Ascending aorta (tissue), 2 donors: ENCODE results near the gene TTLL7. TPM values are rescaled to one million over a fixed set of nuclear protein-coding genes. Genes with fewer than 3 reads are reported as not detected.

Source experiments
- DNase-seq, 2 donors: peaks; one replicate each; pipeline ENCODE4 v3.0.0-alpha.2; 2019; ENCODE audit warnings: low spot score in 2 of 2
- H3K27ac ChIP-seq, 2 donors: fragments of 200-600 bp; sonication (generic); one replicate each; pipeline ENCODE4 v1.5.1; 2016 to 2017; ENCODE audit warnings: mild to moderate bottlenecking in 1 of 2
- H3K27me3 ChIP-seq: fragments of 200-600 bp; sonication (generic); one replicate; pipeline ENCODE4 v1.5.1; 2017
- H3K36me3 ChIP-seq, 2 donors: fragments of 200-600 bp; sonication (generic); one replicate each; pipeline ENCODE4 v1.5.1; 2016
- H3K4me1 ChIP-seq, 2 donors: fragments of 200-600 bp; sonication (generic); one replicate each; pipeline ENCODE4 v1.5.1; 2016 to 2017; ENCODE audit warnings: mild to moderate bottlenecking in 1 of 2
- H3K4me3 ChIP-seq, 2 donors: fragments of 200-600 bp; sonication (generic); one replicate each; pipeline ENCODE4 v1.5.1; 2016 to 2017; ENCODE audit warnings: mild to moderate bottlenecking in 1 of 2
- H3K9me3 ChIP-seq, 2 donors: fragments of 200-600 bp; sonication (generic); one replicate each; pipeline ENCODE4 v1.5.1; 2016
- intact Hi-C: fragments of 100-400 bp; cut with DNase I; formaldehyde crosslinking; loops from one replicate; pipeline ENCODE4 v1.15.1; 2023
- total RNA-seq: library from RNA; depleted of rRNA; stranded (reverse); fragments of >200 nt; gene quantifications from one replicate; pipeline ENCODE4 v1.1.0, GENCODE V29; 2016
- TF ChIP-seq, protein P1 (sequence below), 3 experiments: fragments of 200-600 bp in 2 of 3; fragments of 450-650 bp in 1 of 3; sonication (generic) in 2 of 3; IDR thresholded peaks; one replicate each; pipeline ENCODE4 v1.5.1; 2016 to 2019; ENCODE audit warnings: antibody characterized with exemption in 3 of 3, mild to moderate bottlenecking in 1 of 3, moderate library complexity in 1 of 3

TTLL7 gene
- total RNA-seq, 1 donor from 2014 or later: 20.5 TPM

DNA sequence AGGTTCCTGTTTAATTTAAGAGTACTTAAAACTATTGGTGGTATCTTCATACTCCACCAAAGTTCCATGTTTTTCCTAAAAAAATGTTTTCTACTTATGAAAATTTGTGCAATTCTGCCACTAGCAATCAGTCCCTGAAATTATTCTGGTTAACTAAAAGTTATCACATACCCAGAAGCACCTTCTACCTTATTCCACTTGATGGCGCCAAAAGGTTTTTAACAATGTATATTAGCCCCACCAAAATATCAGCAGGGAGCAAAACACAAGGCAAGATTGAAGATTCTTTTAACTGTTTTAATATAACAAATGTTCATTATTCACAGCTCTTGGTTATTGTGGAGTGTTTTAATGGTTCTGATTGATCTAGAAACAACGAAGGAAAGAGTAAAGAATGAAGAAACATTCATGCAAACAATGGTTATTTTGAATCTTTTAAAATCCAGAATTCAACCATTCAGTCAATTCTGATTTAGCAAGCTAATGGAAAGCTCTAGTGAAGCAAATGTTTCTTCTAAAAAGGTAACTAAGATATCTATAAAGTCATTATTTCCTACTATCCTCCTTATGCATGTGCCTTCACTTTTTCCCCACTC is 67.2 kb downstream of the TTLL7 start:
- TF ChIP-seq, protein P1, sequence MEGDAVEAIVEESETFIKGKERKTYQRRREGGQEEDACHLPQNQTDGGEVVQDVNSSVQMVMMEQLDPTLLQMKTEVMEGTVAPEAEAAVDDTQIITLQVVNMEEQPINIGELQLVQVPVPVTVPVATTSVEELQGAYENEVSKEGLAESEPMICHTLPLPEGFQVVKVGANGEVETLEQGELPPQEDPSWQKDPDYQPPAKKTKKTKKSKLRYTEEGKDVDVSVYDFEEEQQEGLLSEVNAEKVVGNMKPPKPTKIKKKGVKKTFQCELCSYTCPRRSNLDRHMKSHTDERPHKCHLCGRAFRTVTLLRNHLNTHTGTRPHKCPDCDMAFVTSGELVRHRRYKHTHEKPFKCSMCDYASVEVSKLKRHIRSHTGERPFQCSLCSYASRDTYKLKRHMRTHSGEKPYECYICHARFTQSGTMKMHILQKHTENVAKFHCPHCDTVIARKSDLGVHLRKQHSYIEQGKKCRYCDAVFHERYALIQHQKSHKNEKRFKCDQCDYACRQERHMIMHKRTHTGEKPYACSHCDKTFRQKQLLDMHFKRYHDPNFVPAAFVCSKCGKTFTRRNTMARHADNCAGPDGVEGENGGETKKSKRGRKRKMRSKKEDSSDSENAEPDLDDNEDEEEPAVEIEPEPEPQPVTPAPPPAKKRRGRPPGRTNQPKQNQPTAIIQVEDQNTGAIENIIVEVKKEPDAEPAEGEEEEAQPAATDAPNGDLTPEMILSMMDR (IDR thresholded peaks at IDR 0.05): peak; percentile 58 to 79 (median 67)
- DNase-seq: no peak
- Histone ChIP-seq H3K4me3 (no peak overlapping the region), H3K36me3 (peaks cover 4% of the 10 kb centered on the region in 2 donors), H3K27me3 (no peaks in the 10 kb centered on the region), H3K4me1 (peaks cover 0 to 7% of the 10 kb centered on the region in 2 donors), H3K27ac (no peak overlapping the region), H3K9me3 (no peaks in the 10 kb centered on the region)
- intact Hi-C loops: loop anchor here (1.0 to 10.0 kb wide), 5 partner anchors 66 to 503 kb away; partner anchors contain the start of gene TTLL7

DNA sequence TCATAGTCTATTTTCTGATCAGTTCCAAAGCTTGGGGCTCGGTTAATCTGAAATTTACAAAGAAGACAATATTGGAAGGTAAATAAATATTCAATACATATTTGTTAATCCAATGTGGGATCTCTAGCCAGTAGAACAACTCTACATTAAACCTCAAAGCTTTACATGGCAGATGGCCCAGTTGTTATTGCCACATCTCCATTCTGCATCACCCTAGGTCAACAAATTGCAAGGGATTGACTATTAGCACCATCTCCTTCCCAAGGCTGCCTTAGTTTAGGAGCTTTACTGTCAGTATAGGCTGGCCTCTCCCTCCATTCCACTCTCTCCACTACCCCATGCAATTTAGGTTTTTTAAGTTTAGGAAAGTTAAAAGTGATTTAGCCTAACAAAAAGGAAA is 69.7 kb downstream of the TTLL7 start:
- H3K36me3 ChIP-seq: peaks cover 15% of the 10 kb centered on the region in 2 donors
- H3K27ac ChIP-seq: no peak overlapping the region
- H3K27me3 ChIP-seq: no peaks in the 10 kb centered on the region
- H3K4me3 ChIP-seq: no peak overlapping the region
- TF ChIP-seq, protein P1 (IDR thresholded peaks at IDR 0.05): no peak
- peaks cover 0 to 7% of the 10 kb centered on the region in 2 donors for H3K4me1 ChIP-seq
- DNase-seq: no peak
- intact Hi-C loops: no loop called here
- no peaks in the 10 kb centered on the region for H3K9me3 ChIP-seq

DNA sequence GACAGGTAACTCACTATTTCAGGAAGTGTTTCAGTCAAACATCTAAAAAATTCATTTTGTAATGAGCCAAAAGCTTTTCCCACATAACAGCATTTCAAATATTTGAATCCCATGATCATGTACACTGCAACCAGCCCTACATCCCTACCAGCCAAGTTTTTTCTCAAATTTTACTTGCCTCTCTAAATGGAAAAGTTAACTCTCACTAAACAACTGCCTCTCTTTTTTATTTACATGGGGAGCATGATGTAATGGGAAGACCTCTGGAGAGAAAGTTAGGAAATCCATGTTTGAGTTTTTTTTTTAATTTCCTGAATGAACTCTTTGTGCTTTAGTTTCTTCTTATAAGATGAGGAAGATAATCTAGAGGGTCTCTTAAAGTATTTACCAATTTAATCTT is 70.5 kb downstream of the TTLL7 start:
- intact Hi-C loops: no loop called here
- TF ChIP-seq, protein P1 (IDR thresholded peaks at IDR 0.05): no peak
- no peak for DNase-seq
- Histone ChIP-seq H3K27me3 (no peaks in the 10 kb centered on the region), H3K36me3 (peaks cover 15 to 22% of the 10 kb centered on the region in 2 donors), H3K9me3 (no peaks in the 10 kb centered on the region), H3K4me1 (peaks cover 0 to 7% of the 10 kb centered on the region in 2 donors), H3K27ac (no peak overlapping the region), H3K4me3 (no peak overlapping the region)

DNA sequence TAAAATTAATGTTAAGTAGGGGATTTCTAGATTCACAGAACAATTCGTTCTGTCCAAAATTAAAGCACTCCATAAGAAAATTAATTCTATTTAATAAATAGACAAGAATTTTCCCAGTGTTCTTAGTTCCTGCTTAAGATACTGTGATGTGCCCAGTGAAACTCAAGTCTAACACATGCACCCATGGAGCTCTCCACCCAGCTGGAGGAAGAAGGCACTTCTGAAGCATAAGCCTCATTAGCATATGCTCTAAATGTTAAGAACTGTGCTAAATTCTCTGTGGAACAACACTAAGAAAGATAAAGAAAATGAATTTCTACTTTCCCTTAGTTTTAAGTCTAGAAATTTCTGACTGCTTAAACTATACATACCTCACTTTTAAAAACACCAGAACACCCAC is 71.2 kb downstream of the TTLL7 start:
- Histone ChIP-seq H3K36me3 (peaks cover 15 to 22% of the 10 kb centered on the region in 2 donors), H3K9me3 (no peaks in the 10 kb centered on the region), H3K27ac (no peak overlapping the region), H3K27me3 (no peaks in the 10 kb centered on the region), H3K4me1 (peaks cover 0 to 7% of the 10 kb centered on the region in 2 donors), H3K4me3 (no peak overlapping the region)
- intact Hi-C loops: no loop called here
- DNase-seq: no peak
- TF ChIP-seq, protein P1 (IDR thresholded peaks at IDR 0.05): no peak

DNA sequence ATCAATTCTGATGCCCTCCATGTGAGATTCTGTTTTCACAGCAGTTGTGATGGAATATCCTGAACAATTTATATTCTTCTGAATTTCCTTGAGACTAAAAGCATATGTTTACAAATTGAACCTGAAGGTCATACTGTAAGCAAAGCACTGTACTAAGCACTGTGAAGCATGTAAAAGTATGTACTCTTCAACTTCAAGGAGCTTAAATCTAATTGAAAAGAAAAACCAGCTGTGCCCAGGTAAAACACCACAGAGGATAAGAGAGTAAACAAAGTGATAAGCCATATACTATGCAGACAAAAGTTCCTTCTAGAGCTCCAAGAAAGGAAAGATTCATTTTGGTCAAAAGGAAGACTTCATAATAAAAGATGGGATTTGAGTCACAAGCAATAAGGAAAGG is 71.9 kb downstream of the TTLL7 start:
- DNase-seq: no peak
- no peaks in the 10 kb centered on the region for H3K9me3 ChIP-seq
- intact Hi-C loops: no loop called here
- H3K4me1 ChIP-seq: peaks cover 0 to 6% of the 10 kb centered on the region in 2 donors
- no peaks in the 10 kb centered on the region for H3K27me3 ChIP-seq
- H3K27ac ChIP-seq: no peak overlapping the region
- TF ChIP-seq, protein P1 (IDR thresholded peaks at IDR 0.05): no peak
- peaks cover 15 to 29% of the 10 kb centered on the region in 2 donors for H3K36me3 ChIP-seq
- no peak overlapping the region for H3K4me3 ChIP-seq
